Activated CD4-positive, alpha-beta T cell treated with anti-CD3 and anti-CD28 coated beads, Interleukin-10, Interleukin-2, amounts not matched to agents 100 ng/mL and 50 ng/mL, durations not matched to agents 16 hours and 8 hours (primary cell): ENCODE results near the gene INPP5A.
"Not testable (repeated sequence)": the region's sequence is repeated elsewhere in the genome, so short reads cannot be mapped to it uniquely, and the experiment has no call there.

Experiments
- DNase-seq: peaks from one replicate; pipeline ENCODE4 v3.0.0-alpha.2; 2020

Gene INPP5A

GRCh38 chr10:132752378-132752777 is 214.8 kb downstream of the INPP5A start:
- no peak for DNase-seq

- no peak for DNase-seq
These were observed 215.4 kb downstream of the INPP5A start for GRCh38 chr10:132752961-132753360.

GRCh38 chr10:132753596-132753995 is 216.0 kb downstream of the INPP5A start:
- no peak for DNase-seq

- DNase-seq = no peak
These were observed 216.5 kb downstream of the INPP5A start for GRCh38 chr10:132754071-132754470.

- DNase-seq = no peak
These were observed 217.7 kb downstream of the INPP5A start for GRCh38 chr10:132755166-132755711.

- DNase-seq = no peak
These were observed 219.0 kb downstream of the INPP5A start for GRCh38 chr10:132756591-132756990.

GRCh38 chr10:132757171-132757570 is 219.6 kb downstream of the INPP5A start:
- no peak for DNase-seq

- DNase-seq = no peak
These were observed 221.3 kb downstream of the INPP5A start for GRCh38 chr10:132758865-132759264.

- DNase-seq = no peak
These were observed 223.9 kb downstream of the INPP5A start for GRCh38 chr10:132761395-132762060.

GRCh38 chr10:132762267-132762666 is 224.7 kb downstream of the INPP5A start:
- no peak for DNase-seq

- DNase-seq = no peak
These were observed 226.0 kb downstream of the INPP5A start for GRCh38 chr10:132763545-132763944.

GRCh38 chr10:132764108-132764507 is 226.5 kb downstream of the INPP5A start:
- no peak for DNase-seq

- no peak for DNase-seq
These were observed 227.8 kb downstream of the INPP5A start for GRCh38 chr10:132765435-132765834.

GRCh38 chr10:132766291-132766690 is 228.7 kb downstream of the INPP5A start:
- no peak for DNase-seq

- DNase-seq = no peak
These were observed 231.0 kb downstream of the INPP5A start for GRCh38 chr10:132768346-132769248.

- no peak for DNase-seq
These were observed 232.8 kb downstream of the INPP5A start for GRCh38 chr10:132770061-132771021.

GRCh38 chr10:132772816-132773215 is 235.2 kb downstream of the INPP5A start:
- not testable (repeated sequence) for DNase-seq

- no peak for DNase-seq
These were observed 236.8 kb downstream of the INPP5A start for GRCh38 chr10:132774181-132774901.

- no peak for DNase-seq
These were observed 237.6 kb downstream of the INPP5A start for GRCh38 chr10:132774902-132775863.

- DNase-seq = no peak
These were observed 238.6 kb downstream of the INPP5A start for GRCh38 chr10:132776186-132776585.

- no peak for DNase-seq
These were observed 239.2 kb downstream of the INPP5A start for GRCh38 chr10:132776821-132777220.
